ENCODE data around the gene CDK19.
"Not testable (repeated sequence)": the region's sequence is repeated elsewhere in the genome, so short reads cannot be mapped to it uniquely, and the experiment has no call there.

CDK19 gene

DNA sequence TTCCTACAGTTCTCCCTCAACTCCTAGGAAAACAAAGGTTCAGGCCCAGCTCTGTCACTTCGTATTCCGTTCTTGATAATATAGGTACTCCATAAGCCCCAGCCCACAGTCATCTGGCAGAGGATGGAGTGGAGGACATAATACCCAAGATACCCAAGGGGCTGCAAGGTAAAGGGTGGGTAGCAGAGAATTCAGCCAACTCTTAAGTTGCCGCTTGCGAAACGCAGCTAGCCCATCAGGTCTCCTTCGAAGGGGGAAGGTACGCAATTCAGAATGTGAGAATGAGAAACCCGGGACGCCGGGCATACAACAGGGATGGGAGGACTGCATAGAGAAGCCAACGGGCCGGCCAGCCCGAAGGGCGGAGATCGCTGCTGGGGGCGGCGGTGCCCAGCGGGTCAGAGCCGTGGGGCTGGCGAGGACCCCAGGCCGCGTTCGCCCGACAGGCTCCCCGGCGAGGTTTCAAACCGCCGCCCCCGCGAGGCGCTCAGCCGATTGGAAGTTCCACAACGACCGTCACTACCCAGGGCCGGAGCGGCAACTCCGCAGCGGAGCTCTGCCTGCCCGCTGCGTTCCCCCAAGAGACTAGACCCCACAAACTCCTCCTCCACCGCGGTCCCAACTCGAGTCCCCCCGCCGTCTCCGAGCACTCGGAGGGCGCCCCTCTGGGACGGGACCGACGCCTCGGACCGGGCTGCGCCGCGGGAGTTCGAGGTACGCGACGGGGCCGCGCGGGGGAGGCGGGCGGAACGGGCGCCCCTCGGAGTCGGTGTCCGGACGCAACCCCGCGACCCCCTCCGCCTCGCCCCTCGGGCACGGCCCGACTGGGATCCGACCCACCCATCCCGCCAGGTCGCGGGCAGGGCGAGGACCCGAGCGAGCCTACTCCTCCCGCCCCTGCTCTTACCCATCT is 911 bp downstream of the CDK19 start:
- H3K27ac ChIP-seq: peak overlapping the region; percentile 82
- DNase-seq (ENCODE audit: low read depth, low spot score): no peak

DNA sequence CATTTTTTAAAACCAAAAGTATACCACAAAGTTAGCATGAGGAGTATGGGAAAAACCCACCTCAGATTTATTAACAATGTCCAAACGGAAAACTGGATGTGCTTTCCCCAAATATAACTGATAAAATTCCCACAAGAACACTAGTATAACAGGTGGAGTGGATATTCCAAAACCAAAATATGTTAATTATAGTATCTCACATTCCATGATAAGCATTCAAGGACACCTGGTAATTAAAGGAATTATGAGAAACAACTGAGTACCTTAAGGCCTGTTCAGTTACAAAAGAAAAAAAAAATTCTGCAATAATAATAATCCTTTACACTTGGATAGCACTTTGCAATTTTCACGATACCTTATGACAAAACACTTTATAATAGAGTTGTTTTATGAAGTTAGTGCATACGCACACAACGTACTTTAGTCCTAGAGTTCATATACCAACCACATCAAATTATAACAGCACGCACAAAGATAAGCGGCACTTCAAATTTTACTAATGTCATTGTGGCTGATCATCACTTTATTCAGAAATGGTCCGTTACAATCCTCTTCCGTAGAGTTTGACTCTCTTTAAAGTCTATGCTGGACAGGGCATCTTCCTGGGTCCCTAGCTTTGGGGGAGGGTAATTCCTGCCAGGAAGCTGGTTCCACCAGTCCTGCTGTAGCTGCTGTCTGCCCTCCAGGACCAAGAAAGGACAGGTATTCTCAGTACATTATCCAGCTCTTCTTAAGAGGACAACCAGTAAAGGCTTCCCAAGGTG is 1.7 kb downstream of the CDK19 start:
- H3K27ac ChIP-seq: no peak overlapping the region
- no peak for DNase-seq (ENCODE audit: low read depth, low spot score)

DNA sequence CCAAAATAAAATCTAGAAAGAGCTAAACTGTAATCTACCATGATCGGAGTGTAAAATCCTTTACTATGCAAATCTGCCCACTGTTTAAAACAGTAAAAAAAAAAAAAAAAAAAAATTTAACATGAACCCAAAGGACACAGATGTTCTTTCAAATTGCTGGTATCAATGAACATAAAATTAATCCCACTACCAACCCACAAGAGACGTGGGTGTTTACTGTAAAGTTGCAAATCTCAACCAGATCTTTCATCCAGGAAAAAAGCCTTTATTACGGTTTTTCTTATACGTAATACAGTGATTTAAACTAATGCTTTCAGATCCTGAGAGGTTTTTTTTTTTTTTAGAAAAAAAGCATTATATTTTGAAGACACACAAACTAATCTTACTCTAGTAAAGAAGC is 2.5 kb downstream of the CDK19 start:
- H3K27ac ChIP-seq: no peak overlapping the region
- DNase-seq (ENCODE audit: low read depth, low spot score): no peak

DNA sequence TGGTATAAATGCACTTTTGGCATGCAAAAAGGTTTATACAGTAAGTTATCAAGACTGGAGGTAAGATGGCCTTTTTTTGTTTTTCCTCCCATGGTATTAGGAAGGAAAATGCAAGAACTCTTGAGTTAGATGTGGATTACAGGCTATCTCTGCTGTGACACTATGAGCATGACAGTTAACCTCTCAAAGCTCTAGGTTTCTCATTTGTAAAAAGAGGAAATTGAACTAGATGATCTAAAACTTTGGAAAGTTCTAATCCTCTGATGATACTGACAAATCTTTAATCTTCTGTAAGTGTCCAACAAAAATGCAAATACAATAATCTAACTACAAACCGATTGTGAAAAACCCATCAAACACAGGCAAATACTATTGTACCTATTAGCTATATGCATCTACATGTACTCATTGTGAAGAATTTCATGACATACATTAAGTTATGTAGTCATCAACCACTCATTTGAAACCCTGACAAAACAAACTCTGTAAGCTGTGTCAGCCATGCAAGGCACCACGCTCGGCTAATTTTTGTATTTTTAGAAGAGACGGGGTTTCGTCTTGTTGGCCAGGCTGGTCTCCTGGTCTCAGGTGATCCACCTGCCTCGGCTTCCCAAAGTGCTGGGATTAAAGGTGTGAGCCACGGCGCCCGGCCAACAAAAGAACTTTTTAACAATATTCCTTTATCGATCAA is 4.2 kb downstream of the CDK19 start:
- DNase-seq (ENCODE audit: low read depth, low spot score): no peak
- H3K27ac ChIP-seq: no peak overlapping the region

DNA sequence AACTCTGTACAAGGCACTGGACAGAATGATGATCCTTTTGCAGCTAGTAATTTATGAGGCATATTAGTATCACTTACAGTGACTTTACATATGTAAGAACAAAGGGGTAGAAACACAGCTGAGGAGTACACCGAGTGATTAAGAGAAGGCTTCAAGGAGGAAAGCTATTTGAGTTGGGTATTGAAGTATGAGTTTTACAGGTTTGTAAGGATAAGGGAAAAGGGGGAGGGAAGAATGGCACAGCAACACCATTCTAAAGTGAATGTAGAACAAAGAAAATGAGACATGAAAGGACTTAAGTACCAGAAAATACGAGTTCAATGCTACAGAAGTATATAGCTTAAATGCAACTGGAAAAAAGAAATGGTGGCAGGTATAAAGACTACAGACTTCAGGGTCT is 5.5 kb downstream of the CDK19 start:
- no peak for DNase-seq (ENCODE audit: low read depth, low spot score)

DNA sequence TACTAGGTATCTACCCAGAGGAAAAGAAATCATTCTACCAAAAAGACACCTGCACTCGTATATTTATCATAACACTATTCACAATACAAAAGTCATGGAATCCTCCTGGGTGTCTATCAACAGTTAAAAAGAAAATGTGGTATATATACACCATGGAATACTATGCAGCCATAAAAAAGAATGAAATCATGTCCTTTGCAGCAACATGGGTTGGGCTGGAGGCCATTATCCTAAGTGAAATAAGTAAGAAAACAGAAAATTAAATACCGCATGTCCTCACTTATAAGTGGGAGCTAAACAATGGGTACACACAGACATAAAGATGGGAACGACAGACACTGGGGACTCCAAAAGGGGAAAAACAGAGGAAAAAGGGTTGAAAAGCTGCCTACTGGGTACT is 13.1 kb downstream of the CDK19 start:
- not testable (repeated sequence) for H3K27ac ChIP-seq; DNase-seq (ENCODE audit: low read depth, low spot score)

More for the DNA sequence above, 5.5 kb downstream of the CDK19 start:
- no peak overlapping the region for H3K27ac ChIP-seq

DNA sequence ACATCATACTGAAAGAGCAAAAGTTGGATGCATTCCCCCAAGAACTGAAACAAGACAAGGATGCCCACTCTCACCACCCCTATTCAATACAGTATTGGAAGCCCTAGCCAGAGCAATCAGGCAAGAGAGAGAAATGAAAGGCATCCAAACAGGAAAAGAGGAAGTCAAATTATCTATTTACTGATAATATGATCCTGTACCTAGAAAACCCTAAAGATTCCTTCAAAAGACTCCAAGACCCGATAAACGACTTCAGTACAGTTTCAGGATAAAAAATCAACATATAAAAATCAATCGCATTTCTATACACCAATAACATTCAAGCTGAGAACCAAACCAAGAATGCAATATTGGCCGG is 14.5 kb downstream of the CDK19 start:
- H3K27ac ChIP-seq: no peak overlapping the region
- no peak for DNase-seq (ENCODE audit: low read depth, low spot score)

DNA sequence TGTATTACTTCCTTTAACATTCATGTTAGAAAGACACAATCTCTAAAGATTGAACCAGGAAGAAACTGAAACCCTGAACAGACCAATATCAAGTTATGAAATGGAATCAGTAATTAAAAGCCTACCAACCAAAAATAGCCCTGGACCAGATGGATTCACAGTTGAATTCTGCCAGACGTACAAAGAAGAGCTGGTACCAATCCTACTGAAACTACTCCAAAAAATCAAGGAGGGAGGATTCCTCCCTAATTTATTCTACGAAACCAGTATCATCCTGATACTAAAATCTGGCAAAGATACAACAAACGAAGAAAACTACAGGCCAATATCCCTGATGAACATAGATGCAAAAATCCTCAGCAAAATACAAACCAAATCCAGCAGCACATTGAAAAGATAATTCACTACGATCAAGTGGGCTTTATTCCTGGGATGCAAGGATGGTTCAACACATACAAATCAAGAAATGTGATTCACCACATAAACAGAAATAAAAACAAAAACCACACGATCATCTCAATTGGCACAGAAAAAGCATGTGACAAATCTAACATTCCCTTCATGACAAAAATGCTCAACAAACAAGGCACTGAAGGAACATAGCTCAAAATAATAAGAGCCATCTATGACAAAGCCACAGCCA is 15.0 kb downstream of the CDK19 start:
- no peak overlapping the region for H3K27ac ChIP-seq
- no peak for DNase-seq (ENCODE audit: low read depth, low spot score)

DNA sequence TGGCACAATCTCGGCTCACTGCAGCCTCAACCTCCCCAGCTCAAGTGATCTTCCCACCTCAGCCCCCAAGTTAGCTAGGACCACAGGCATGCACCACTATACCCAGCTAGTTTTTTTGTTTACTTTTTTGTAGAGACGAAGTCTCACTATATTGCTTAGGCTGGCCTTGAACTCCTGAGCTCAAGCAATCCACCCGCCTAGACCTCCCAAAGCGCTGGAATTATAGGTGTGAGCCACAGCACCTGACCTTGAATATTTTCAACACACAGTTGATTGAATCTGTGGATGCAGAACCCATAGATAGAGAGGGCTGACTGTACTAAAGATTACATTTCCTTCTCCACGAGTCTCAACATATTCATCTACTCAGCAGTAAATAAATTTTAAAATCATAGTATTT is 15.6 kb downstream of the CDK19 start:
- H3K27ac ChIP-seq: no peak overlapping the region
- no peak for DNase-seq (ENCODE audit: low read depth, low spot score)

DNA sequence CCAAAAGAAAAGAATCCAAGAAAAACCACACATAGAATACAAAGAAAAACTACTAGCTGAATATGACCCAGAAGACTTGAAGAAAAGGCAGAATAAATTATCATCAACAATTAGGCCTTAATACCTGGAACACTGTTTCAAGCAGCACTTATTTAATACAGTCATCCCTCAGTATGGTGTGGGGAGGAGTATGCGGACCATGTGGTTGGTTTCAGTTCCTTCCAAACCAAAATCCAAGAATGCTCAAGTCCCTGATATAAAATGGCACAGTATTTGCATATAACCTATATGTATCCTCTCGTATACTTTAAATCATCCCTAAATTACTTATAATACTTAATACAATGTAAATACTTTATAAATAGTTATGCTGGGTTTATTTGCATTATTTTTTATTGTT is 16.1 kb downstream of the CDK19 start:
- DNase-seq (ENCODE audit: low read depth, low spot score): no peak
- H3K27ac ChIP-seq: no peak overlapping the region

DNA sequence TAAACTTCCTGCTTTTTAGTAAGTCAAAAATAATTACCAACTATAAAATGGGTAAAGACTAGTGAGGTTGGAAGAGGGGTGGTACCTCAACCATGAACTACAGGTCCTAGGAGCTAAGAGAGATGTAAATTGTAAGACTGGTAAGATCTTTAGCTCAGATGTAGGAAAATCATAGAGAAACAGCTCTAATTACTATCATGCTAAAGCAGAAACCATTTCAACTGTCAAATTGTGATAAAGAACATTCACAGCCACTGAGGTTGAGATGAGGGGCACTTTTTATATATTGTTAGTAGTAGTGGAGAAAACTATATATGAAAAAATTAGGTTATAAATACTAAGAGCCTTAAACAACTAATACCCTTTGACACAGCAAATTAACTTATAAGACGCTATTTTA is 20.0 kb downstream of the CDK19 start:
- no peak overlapping the region for H3K27ac ChIP-seq
- DNase-seq (ENCODE audit: low read depth, low spot score): no peak

DNA sequence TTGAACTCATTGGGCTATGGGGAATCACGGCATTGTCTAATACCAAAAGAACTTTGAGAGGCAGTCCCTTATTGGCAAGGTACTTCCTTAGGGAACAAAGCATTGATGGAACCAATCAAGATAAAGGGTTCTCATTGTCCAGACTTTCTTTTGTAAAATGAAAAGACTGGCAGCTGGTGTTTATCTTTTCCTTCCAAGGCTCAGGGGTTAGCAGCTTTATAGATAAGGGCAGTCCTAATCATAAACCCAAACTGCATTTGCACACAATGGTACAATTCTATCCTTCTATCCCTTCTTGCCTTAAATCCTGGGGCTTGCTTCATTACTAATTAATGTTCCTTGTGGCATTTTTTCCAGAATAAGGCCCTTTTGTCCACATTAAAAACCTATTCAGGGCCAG is 28.6 kb downstream of the CDK19 start:
- no peak overlapping the region for H3K27ac ChIP-seq
- no peak for DNase-seq (ENCODE audit: low read depth, low spot score)

DNA sequence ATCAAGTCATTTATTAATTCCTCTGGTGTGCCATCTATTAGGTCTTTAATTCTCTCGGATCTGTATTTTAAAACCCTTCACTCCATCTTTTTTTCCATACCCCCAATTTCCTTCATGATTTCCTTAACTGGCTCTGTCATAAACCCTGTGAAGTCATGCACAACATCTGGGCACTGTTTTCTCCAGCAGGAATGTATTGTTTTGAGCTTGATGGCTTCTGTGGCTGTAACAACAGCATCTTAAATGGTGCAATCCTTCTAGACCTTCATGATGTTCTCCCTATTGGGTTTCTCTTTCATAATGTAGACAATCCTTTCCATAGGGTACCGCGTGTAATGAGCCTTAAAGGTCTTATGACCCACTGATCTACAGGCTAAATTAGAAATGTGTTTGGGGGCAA is 29.0 kb downstream of the CDK19 start:
- DNase-seq (ENCODE audit: low read depth, low spot score): no peak
- H3K27ac ChIP-seq: no peak overlapping the region

DNA sequence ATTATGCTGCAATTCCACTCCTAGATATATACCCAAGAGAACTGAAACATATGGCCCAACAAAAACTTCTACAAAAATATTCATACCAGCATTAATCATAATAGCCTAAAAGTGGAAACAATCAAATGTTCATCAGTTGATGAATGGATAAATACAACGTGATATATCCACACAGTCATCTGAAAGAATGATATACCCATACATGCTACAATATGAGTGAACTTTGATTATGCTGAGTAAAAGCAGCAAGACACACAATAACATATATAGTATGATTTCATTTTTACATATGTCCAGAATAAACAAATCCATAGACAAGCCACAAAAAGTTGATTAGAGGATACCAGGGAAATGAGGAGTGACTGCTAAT is 30.7 kb downstream of the CDK19 start:
- no peak for DNase-seq (ENCODE audit: low read depth, low spot score)
- no peak overlapping the region for H3K27ac ChIP-seq

DNA sequence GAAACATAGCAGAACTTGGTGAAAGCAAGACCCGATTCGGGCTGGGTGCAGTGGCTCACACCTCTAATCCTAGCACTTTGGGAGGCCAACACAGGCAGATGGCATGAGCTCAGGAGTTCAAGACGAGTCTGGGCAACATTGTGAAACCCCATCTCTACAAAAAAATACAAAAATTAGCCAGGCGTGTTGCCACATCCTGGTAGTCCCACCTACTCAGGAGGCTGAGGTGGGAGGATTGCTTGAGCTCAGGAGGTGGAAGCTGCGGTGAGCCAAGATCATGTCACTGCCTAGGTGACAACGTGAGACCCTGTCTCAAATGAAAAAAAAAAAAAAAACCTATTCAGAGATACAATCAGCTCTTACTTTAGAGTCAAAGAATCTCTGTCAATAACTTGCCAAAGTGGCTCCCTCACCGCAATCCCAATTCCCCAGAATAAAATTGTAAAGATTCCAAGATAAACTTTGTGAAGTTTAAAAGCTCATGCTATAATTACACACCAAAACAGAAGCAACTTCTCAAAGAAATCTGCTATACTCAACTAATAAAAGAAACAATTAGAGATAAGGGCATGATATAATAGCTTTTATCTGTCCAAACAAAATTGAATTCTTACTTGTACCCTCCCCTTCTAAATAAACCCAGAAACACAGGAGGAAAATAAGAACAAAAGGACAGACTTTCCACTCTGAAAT is 33.6 kb downstream of the CDK19 start:
- no peak overlapping the region for H3K27ac ChIP-seq
- DNase-seq (ENCODE audit: low read depth, low spot score): no peak

DNA sequence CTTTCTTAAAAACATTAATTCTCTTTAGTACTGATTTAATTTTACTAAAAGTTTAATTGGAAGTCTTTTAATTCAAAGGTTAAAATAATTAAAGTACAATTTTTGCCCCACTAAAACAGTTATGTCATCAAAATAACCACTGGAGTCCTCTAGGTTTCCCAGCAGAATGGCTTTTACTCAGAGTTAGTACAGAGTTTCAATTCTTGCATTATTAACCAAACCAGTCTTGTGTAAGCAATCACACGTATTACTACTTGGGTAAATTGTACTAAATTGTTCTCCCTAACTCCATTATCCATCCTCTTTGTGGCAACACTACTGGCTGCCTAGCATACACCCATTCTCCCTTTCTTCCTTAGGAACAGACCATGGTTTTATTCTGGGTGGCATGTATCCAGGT is 36.9 kb downstream of the CDK19 start:
- no peak for DNase-seq (ENCODE audit: low read depth, low spot score)
- H3K27ac ChIP-seq: no peak overlapping the region

DNA sequence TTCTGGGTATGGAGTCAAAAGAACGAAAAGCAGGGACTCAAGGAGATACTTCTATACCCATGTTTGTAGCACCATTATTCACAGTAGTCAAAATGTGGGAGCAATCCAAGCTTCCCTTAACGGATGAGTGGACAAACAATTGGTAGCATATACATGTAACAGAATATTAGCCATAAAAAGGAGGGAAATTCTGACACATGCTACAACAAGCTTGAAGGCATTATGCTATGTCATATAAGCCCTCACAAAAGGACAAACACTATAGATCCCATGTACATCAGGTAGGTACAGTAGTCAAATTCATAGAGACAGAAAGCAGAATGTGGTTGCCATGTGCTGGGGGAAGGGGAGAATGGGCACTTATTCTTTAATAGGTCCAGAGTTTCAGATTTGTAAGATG is 37.6 kb downstream of the CDK19 start:
- no peak for DNase-seq (ENCODE audit: low read depth, low spot score)

DNA sequence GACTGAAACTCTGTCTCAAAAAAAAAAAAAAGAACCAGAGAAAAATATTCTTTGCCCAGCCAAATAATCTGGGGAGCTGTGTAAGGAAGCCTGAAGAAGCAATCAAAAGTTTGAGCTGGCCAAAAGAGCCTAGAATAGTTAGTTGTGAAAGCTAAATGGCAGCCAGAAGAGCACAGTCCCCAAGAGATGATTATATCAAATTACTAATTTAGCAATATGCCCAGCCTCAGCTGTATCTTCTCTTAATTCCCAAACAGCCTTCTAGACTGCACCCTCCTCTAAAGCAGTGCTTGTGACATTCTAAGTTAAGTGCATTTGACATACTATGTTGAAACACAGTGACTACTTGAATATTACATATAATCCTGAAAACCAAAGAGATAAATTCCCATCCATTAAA is 38.9 kb downstream of the CDK19 start:
- DNase-seq (ENCODE audit: low read depth, low spot score): no peak
- no peak overlapping the region for H3K27ac ChIP-seq

More for the DNA sequence above, 37.6 kb downstream of the CDK19 start:
- H3K27ac ChIP-seq: no peak overlapping the region

DNA sequence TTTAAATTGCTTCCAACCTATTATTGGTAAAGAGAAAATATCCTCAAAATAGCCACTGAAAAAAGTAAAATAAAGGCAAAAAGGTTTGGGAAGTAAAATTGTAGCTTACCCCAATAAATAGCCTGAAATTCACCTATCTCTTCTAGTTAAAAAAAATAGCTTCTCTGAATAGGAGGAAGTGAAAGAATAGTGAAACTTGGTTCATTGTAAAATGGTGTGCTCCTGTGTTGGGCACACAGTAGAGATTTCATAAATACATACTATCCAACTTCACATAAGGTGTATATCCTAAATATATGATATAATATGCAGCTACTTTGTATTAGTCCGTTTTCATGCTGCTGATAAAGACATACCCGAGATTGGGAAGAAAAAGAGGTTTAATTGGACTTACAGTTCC is 45.3 kb downstream of the CDK19 start:
- H3K27ac ChIP-seq: no peak overlapping the region
- DNase-seq (ENCODE audit: low read depth, low spot score): no peak

DNA sequence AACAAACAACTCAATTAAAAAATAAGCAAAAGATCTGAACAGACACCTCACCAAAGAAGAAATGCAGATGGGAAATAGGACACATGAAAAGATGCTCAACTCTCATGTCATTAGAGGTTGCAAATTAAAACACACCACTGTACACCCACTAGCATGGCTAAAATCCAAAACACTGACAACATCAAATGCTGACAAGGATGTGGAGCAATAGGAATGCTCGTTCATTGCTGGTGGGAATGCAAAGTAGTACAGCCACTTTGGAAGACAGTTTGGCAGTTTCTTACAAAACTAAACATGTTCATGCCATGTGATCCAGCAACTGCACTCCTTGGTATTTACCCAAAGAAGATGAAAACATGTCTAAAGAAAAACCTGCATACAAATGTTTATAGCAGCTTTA is 47.2 kb downstream of the CDK19 start:
- H3K27ac ChIP-seq: no peak overlapping the region
- no peak for DNase-seq (ENCODE audit: low read depth, low spot score)
